H1 (cell line): ENCODE results near the gene DRAXIN. TPM values are rescaled to one million over a fixed set of nuclear protein-coding genes. Genes with fewer than 3 reads are reported as not detected.

Experiments
- CTCF ChIA-PET: fragments of 300-600 bp; sonication (Branson Sonifier 250); formaldehyde crosslinking; loops from one replicate; lab custom pipeline; 2021; ENCODE audit not compliant: partially characterized antibody; lab: Charles Lee
- POLR2A ChIA-PET: fragments of 300-600 bp; sonication (Branson Sonifier 250); formaldehyde crosslinking; loops from one replicate; lab custom pipeline; 2021; ENCODE audit warnings: inconsistent platforms; ENCODE audit not compliant: partially characterized antibody; lab: Charles Lee
- DNase-seq, 2 experiments: peaks; one replicate each; pipeline versions ENCODE4 v3.0.0 to v3.0.0-alpha.2; 2010 to 2022; ENCODE audit warnings: low spot score in 2 of 2, low read depth in 1 of 2, mixed read lengths in 1 of 2
- FAIRE-seq: peaks from 2 replicates; lab custom pipeline; 2011; peaks lifted over from hg19 to GRCh38; lab: Jason Lieb, UNC
- H2AFZ ChIP-seq: 2 replicates; pipeline ENCODE4 v1.8.1; 2012; ENCODE audit warnings: low read length, inconsistent platforms
- H2AK5ac ChIP-seq: 2 replicates; pipeline ENCODE4 v1.6.1; 2013; ENCODE audit warnings: low read depth, low read length
- H2BK120ac ChIP-seq: replicated peaks from 2 replicates; pipeline ENCODE3; 2013; ENCODE audit warnings: low read depth, low read length, inconsistent platforms
- H2BK12ac ChIP-seq: 2 replicates; pipeline ENCODE4 v1.6.1; 2013; ENCODE audit warnings: low read depth, low read length
- H2BK15ac ChIP-seq: 2 replicates; pipeline ENCODE4 v1.6.1; 2013; ENCODE audit warnings: low read length
- H2BK20ac ChIP-seq: 2 replicates; pipeline ENCODE4 v1.6.1; 2013; ENCODE audit warnings: low read length
- H2BK5ac ChIP-seq: 2 replicates; pipeline ENCODE4 v1.6.1; 2013; ENCODE audit warnings: low read depth, low read length
- H3K14ac ChIP-seq: 2 replicates; pipeline ENCODE4 v1.6.1; 2013; ENCODE audit warnings: inconsistent platforms; ENCODE audit not compliant: insufficient read length
- H3K18ac ChIP-seq: 2 replicates; pipeline ENCODE4 v1.6.1; 2013; ENCODE audit warnings: low read length; ENCODE audit errors: extremely low read depth
- H3K23ac ChIP-seq: 2 replicates; pipeline ENCODE4 v1.6.1; 2013; ENCODE audit warnings: inconsistent platforms; ENCODE audit not compliant: insufficient read length
- H3K23me2 ChIP-seq: 2 replicates; pipeline ENCODE4 v1.6.1; 2013; ENCODE audit warnings: low read depth, low read length
- H3K27ac ChIP-seq: 2 replicates; pipeline ENCODE4 v1.6.1; 2011; ENCODE audit warnings: low read depth, low read length, inconsistent platforms
- H3K27me3 ChIP-seq, 4 experiments: replicated peaks in 1 of 4; 1 replicate in 1 of 4; 2 replicates in 3 of 4; pipeline versions ENCODE4 v1.6.1 to v1.8.1; 2011 to 2013; ENCODE audit warnings: low read length in 3 of 4, mild to moderate bottlenecking in 3 of 4, inconsistent platforms in 2 of 4, mixed read lengths in 2 of 4, moderate library complexity in 1 of 4; ENCODE audit not compliant: control insufficient read depth in 3 of 4, insufficient read depth in 3 of 4; ENCODE audit errors: extremely low read depth in 1 of 4
- H3K36me3 ChIP-seq, 4 experiments: 2 replicates each; pipeline versions ENCODE4 v1.6.1 to v1.8.1; 2011 to 2013; ENCODE audit warnings: mild to moderate bottlenecking in 4 of 4, low read length in 3 of 4, moderate library complexity in 2 of 4, control low read depth in 1 of 4, inconsistent platforms in 1 of 4; ENCODE audit not compliant: insufficient read depth in 4 of 4, control insufficient read depth in 2 of 4
- H3K4ac ChIP-seq: replicated peaks from 2 replicates; pipeline ENCODE3; 2013; ENCODE audit warnings: low read length, low read depth, mixed read lengths, inconsistent platforms; ENCODE audit not compliant: insufficient read length
- H3K4me1 ChIP-seq, 4 experiments: replicated peaks in 1 of 4; 1 replicate in 1 of 4; 2 replicates in 3 of 4; pipeline versions ENCODE4 v1.6.1 to v1.8.1; 2011 to 2013; ENCODE audit warnings: low read length in 3 of 4, inconsistent platforms in 2 of 4, mixed read lengths in 1 of 4; ENCODE audit not compliant: insufficient read depth in 4 of 4, control insufficient read depth in 3 of 4
- H3K4me2 ChIP-seq, 2 experiments: 2 replicates each; pipeline versions ENCODE4 v1.6.1 to v1.8.1; 2011 to 2013; ENCODE audit warnings: low read depth in 2 of 2, low read length in 2 of 2, control low read depth in 1 of 2, inconsistent platforms in 1 of 2, mild to moderate bottlenecking in 1 of 2; ENCODE audit not compliant: insufficient read depth in 1 of 2
- H3K4me3 ChIP-seq, 4 experiments: fragments of 200-600, 300-600 bp in 1 of 4; sonication (generic), shearing (Covaris generic), sonication (Bioruptor Twin) in 1 of 4; 2 replicates each; pipeline versions ENCODE4 v1.5.1 to v1.8.1; 2011 to 2016; ENCODE audit warnings: low read length in 4 of 4, low read depth in 3 of 4, control low read depth in 2 of 4, inconsistent platforms in 2 of 4, mild to moderate bottlenecking in 2 of 4, mixed read lengths in 1 of 4, moderate library complexity in 1 of 4; ENCODE audit not compliant: insufficient read depth in 2 of 4; ENCODE audit errors: extremely low read depth in 1 of 4
- H3K56ac ChIP-seq: replicated peaks from 2 replicates; pipeline ENCODE3; 2013; ENCODE audit warnings: low read depth, mild to moderate bottlenecking, mixed read lengths, low read length, inconsistent platforms; ENCODE audit not compliant: insufficient read length
- H3K79me1 ChIP-seq: 2 replicates; pipeline ENCODE4 v1.6.1; 2013; ENCODE audit warnings: low read depth, low read length, control low read depth
- H3K79me2 ChIP-seq, 2 experiments: 2 replicates each; pipeline versions ENCODE4 v1.6.1 to v1.8.1; 2012 to 2013; ENCODE audit warnings: low read length in 2 of 2, mild to moderate bottlenecking in 2 of 2, inconsistent platforms in 1 of 2; ENCODE audit not compliant: insufficient read depth in 2 of 2, control insufficient read depth in 1 of 2
- H3K9ac ChIP-seq, 4 experiments: replicated peaks in 1 of 4; 1 replicate in 1 of 4; 2 replicates in 3 of 4; pipeline versions ENCODE4 v1.6.1 to v1.8.1; 2011 to 2013; ENCODE audit warnings: low read depth in 3 of 4, low read length in 3 of 4, control low read depth in 2 of 4, mild to moderate bottlenecking in 2 of 4, moderate library complexity in 2 of 4, inconsistent platforms in 1 of 4; ENCODE audit errors: extremely low read depth in 1 of 4
- H3K9me3 ChIP-seq, 2 experiments: 2 replicates each; pipeline versions ENCODE4 v1.6.1 to v1.8.1; 2012 to 2013; ENCODE audit warnings: mild to moderate bottlenecking in 2 of 2, moderate library complexity in 2 of 2, control low read depth in 1 of 2, inconsistent platforms in 1 of 2, low read depth in 1 of 2, low read length in 1 of 2, mixed read lengths in 1 of 2; ENCODE audit not compliant: insufficient read depth in 2 of 2
- H4K20me1 ChIP-seq, 2 experiments: replicated peaks in 1 of 2; 2 replicates each; pipeline versions ENCODE3 to v1.8.1; 2011 to 2013; ENCODE audit warnings: inconsistent platforms in 2 of 2, low read length in 2 of 2, mild to moderate bottlenecking in 1 of 2; ENCODE audit not compliant: insufficient read depth in 2 of 2, control insufficient read depth in 1 of 2
- H4K5ac ChIP-seq: 2 replicates; pipeline ENCODE4 v1.6.1; 2013; ENCODE audit warnings: low read length, low read depth, mixed read lengths, inconsistent platforms; ENCODE audit not compliant: insufficient read length
- H4K8ac ChIP-seq: 2 replicates; pipeline ENCODE4 v1.8.0; 2013; ENCODE audit warnings: mild to moderate bottlenecking, moderate library complexity, low read length, inconsistent platforms; ENCODE audit not compliant: insufficient read depth; ENCODE audit errors: extremely low read depth
- H4K91ac ChIP-seq: replicated peaks from 2 replicates; pipeline ENCODE3; 2013; ENCODE audit warnings: low read length, mixed read lengths, inconsistent platforms; ENCODE audit not compliant: insufficient read length
- CEBPB ChIP-seq: IDR thresholded peaks from 2 replicates; pipeline ENCODE4 v1.6.1; 2012; ENCODE audit warnings: low read depth, low read length
- EZH2 ChIP-seq: fragments of 200-600 bp; sonication (generic); IDR thresholded peaks from 2 replicates; pipeline ENCODE4 v1.7.1; 2012; ENCODE audit warnings: low read depth, mild to moderate bottlenecking, moderate library complexity, low read length, inconsistent platforms; ENCODE audit not compliant: severe bottlenecking
- GABPA ChIP-seq: IDR thresholded peaks from 2 replicates; pipeline ENCODE4 v1.6.1; 2011; ENCODE audit warnings: mild to moderate bottlenecking, low read length, moderate library complexity, borderline replicate concordance; ENCODE audit not compliant: insufficient read depth
- MAX ChIP-seq: IDR thresholded peaks from 2 replicates; pipeline ENCODE4 v1.6.1; 2012; ENCODE audit warnings: inconsistent platforms
- POLR2A ChIP-seq, 2 experiments: IDR thresholded peaks; 1 replicate in 1 of 2; 2 replicates in 1 of 2; pipeline ENCODE4 v1.6.1; 2011; ENCODE audit warnings: low read depth in 2 of 2, low read length in 2 of 2, mild to moderate bottlenecking in 2 of 2; ENCODE audit errors: control extremely low read depth in 1 of 2
- WGBS, 2 experiments: shearing (Covaris generic) in 1 of 2; methylation state at CpG; one replicate each; pipeline versions ENCODE4 v1.1.6 to v1.1.7; 2013 to 2015; ENCODE audit warnings: low lambda C conversion rate in 2 of 2, mixed read lengths in 2 of 2, inconsistent platforms in 1 of 2, low coverage in 1 of 2, missing lambda C conversion rate in 1 of 2; ENCODE audit not compliant: insufficient replicate concordance in 2 of 2, insufficient coverage in 1 of 2, insufficient read length in 1 of 2; ENCODE audit errors: extremely low coverage in 1 of 2, missing lambda C conversion rate in 1 of 2; 5-methylcytosine and 5-hydroxymethylcytosine counted together
- polyA plus RNA-seq, 7 experiments: library from polyadenylated mRNA; depleted of rRNA in 3 of 7; stranded (reverse) in 5 of 7; unstranded in 2 of 7; fragments of >200 nt in 5 of 7; fragments of 200-250 nt in 2 of 7; gene quantifications; 1 replicate in 5 of 7; 2 replicates in 1 of 7; 4 replicates in 1 of 7; pipeline versions ENCODE4 v1.2.1 to v1.2.3, GENCODE V29; 2011 to 2013; ENCODE audit warnings: missing spikeins in 2 of 7, mixed read lengths in 2 of 7
- total RNA-seq: library from RNA; stranded (reverse); fragmentation: NEBNext Ultra II Directional; extraction: Animal tissue kit (Norgen Biotek cat#: 25700); gene quantifications from 2 replicates; pipeline ENCODE4 v1.2.1, GENCODE V29; 2021

DRAXIN gene
- total and polyA plus RNA-seq, 2 of the 8 experiments (the other 6 are each of a cell fraction or from before 2014, with no cell fraction given) = 4.6 to 17.6 TPM

GRCh38 chr1:11693917-11694316 lies 2.4 kb downstream of the DRAXIN start:
- H4K20me1 ChIP-seq = peaks cover 0 to 4% of the 10 kb centered on the region in 2 experiments
- H4K5ac ChIP-seq = no peak overlapping the region
- H3K27ac ChIP-seq = no peak overlapping the region
- peaks cover 1 to 52% of the 10 kb centered on the region in 2 experiments for H3K79me2 ChIP-seq
- H3K79me1 ChIP-seq = peaks cover 17% of the 10 kb centered on the region
- H2BK12ac ChIP-seq = peak overlapping the region; percentile 95
- 0 out of 2 replicates have a peak overlapping the region, but pooled peaks have one; percentile 80 for H2AK5ac ChIP-seq
- no peaks in the 10 kb centered on the region for H3K36me3 ChIP-seq
- 79% methylated on average over 5 of the region's 5 CpGs; no CpG with 5 or more reads in 1 of the 2 experiments for WGBS, 2 experiments
- H2BK15ac ChIP-seq = peak overlapping the region; percentile 88
- peaks cover 0 to 2% (median 0%) of the 10 kb centered on the region in 4 experiments; a peak in 2 of 7 replicates for H3K27me3 ChIP-seq
- H3K23ac ChIP-seq = no peak overlapping the region
- no peak for TF ChIP-seq GABPA
- no peak for TF ChIP-seq EZH2
- no peak for TF ChIP-seq CEBPB
- TF ChIP-seq MAX = no peak
- TF ChIP-seq POLR2A (IDR thresholded peaks at IDR 0.05; ENCODE audit: control extremely low read depth in 1 of 2, low read depth in 2 of 2, low read length in 2 of 2) = no peak
- peak overlapping the region; percentile 80 for H3K4ac ChIP-seq
- DNase-seq = no peak
- no peak overlapping the region for H3K56ac ChIP-seq
- H3K4me1 ChIP-seq = peaks cover 3 to 31% (median 21%) of the 10 kb centered on the region in 4 experiments
- H3K14ac ChIP-seq = no peak overlapping the region
- no peak overlapping the region; the same call in 1 of the 2 replicates for H3K18ac ChIP-seq
- H3K9me3 ChIP-seq = no peaks in the 10 kb centered on the region
- peak overlapping the region; percentile 49; the same call in 1 of the 2 replicates for H2BK5ac ChIP-seq
- H2AFZ ChIP-seq = no peak overlapping the region
- H2BK20ac ChIP-seq = peak overlapping the region; percentile 80; the same call in 1 of the 2 replicates
- H4K91ac ChIP-seq = peak overlapping the region; percentile 88
- H4K8ac ChIP-seq = peak overlapping the region; percentile 29; the same call in 1 of the 2 replicates
- H3K23me2 ChIP-seq = peaks cover 23% of the 10 kb centered on the region
- peak overlapping the region; percentile 44 to 71 for H3K4me2 ChIP-seq
- ChIA-PET POLR2A (interaction anchor here (1.0 to 32.0 kb wide), 10 partner anchors 16 to 215 kb away, joined by 3 to 1025 read pairs (median 4); partner anchors contain the start of genes AGTRAP, FBXO2, FBXO6 and MAD2L2), CTCF (interaction anchor here (1.5 to 7.3 kb wide), 8 partner anchors 8 to 56 kb away, joined by 5 to 129 read pairs (median 10); partner anchors contain the start of gene FBXO6)
- H2BK120ac ChIP-seq = peak overlapping the region; percentile 66
- H3K9ac ChIP-seq = no peak overlapping the region
- FAIRE-seq = no peak
- H3K4me3 ChIP-seq = peak overlapping the region in 1 of 4 experiments; percentile 6; a peak in 1 of 8 replicates
